ENCODE data around the gene CASZ1.

The CASZ1 gene

DNA sequence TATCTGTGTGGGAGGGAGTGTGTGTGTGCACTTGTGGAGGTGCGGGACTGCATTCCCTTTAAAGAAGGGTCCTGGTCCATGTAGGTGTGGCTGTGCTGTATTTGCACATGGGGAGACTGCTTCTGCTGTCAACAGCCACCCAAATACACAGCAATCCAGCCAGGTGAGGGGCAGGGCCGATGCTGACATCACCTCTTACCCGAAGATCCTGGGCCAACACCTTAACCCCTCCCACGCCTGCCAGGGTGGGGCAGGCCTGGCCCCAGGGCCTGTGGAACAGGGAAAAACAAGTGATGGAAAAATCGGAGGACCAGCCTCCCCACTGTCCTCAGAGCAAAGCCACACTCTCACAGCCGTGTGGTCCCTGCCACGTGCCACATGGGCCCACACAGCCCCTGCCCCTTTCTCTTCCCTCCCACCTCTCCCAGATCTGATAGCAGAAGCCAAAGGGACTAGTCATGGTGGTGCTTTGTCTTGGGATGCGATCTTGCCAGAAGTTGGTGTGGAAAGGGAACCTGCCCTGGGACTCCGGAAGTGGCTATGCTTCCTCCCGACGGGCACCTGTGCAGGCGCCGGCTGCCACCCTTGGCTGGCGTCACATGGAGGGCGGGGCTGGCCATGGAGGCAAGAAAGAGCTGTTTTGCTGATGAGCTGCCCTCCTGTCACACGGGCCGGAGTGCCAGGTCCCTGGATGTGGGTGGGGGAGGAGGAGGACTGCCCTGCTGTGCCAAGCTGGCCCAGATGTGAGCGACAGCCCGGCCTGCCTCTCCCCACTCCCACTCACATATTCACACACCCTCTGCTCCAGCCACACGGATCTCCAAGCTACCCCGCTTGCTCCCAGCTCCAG is 7.8 kb upstream of the CASZ1 start:
- no peak for DNase-seq (ENCODE audit: low read depth, low spot score)
- H3K4me3 ChIP-seq (ENCODE audit: low read length) = no peak overlapping the region

- no peak overlapping the region for H3K4me3 ChIP-seq (ENCODE audit: low read length)
- no peak for DNase-seq (ENCODE audit: low read depth, low spot score)
Observed at GRCh38 chr1:10802944-10803715, 6.7 kb upstream of the CASZ1 start.

DNA sequence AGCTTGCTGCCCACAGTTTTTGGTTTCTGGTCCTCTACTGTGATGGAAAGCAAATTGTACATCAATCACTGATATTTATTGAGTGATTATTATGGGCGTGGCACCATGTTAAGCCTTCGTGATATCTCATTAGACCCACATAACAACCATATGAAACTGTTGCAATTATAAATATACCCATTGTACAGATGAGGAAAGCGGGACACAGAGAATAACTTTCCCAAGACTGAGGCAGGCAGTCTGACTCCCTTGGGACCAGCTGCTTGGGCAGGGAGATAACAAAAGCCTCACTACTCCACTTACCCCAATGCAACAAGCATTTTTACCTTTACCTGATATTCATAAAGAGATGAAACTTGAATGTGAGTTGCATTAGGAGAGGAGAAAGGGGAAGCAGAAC is 4.3 kb upstream of the CASZ1 start:
- H3K4me3 ChIP-seq (ENCODE audit: low read length) = no peak overlapping the region
- no peak for DNase-seq (ENCODE audit: low read depth, low spot score)

DNA sequence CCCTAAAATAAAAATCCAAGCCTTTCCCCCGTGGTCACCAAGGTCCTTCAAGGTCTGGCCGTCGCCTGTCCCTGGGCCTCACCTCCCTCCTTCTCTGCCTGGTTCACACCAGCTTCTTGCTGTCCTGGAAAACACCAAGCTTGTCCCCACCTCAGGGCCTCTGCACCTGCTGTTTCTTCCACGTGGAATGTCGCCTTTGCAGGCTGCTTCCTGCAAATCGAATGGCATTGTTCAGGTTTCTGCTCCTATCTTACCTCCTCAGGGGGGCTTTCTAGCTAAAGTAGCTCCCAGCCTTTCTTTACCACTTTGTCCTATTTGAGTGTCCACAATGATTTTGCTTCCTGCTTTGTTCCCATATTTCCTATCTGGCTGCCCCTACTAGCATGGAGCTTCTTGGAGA is 3.3 kb upstream of the CASZ1 start:
- no peak overlapping the region for H3K4me3 ChIP-seq (ENCODE audit: low read length)
- DNase-seq (ENCODE audit: low read depth, low spot score) = no peak

GRCh38 chr1:10795276-10796021 is 997 bp downstream of the CASZ1 start:
- DNase-seq (ENCODE audit: low read depth, low spot score) = no peak
- H3K4me3 ChIP-seq (ENCODE audit: low read length) = no peak overlapping the region

- H3K4me3 ChIP-seq (ENCODE audit: low read length) = no peak overlapping the region
- DNase-seq (ENCODE audit: low read depth, low spot score) = no peak
Observed at GRCh38 chr1:10794724-10795275, 1.6 kb downstream of the CASZ1 start.

DNA sequence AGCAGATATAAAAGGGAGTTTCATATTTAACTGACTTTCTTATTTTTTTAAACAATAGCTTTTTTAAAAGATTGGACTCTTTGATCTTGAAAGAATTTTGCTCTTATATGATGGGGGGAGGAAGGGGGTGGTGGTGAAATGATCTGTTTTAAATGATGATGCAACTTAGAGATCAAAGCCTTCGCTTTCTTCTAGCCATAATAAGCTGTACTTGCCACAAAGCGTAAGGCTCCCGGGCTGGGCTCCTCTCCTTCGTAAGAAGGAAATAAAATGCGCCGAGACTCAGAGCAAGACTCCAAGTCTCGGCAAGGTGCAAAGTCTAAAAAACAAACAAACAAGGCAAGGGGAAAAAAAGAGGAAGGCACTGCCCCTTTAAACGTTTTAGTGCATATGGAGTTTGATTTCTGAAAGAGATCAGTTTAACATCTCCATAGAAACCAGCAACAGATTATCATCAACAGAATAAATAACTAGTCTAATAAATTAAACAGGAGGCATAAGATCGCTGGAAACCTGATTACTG is 3.3 kb downstream of the CASZ1 start:
- no peak overlapping the region for H3K4me3 ChIP-seq (ENCODE audit: low read length)
- DNase-seq (ENCODE audit: low read depth, low spot score) = peak; percentile 47

DNA sequence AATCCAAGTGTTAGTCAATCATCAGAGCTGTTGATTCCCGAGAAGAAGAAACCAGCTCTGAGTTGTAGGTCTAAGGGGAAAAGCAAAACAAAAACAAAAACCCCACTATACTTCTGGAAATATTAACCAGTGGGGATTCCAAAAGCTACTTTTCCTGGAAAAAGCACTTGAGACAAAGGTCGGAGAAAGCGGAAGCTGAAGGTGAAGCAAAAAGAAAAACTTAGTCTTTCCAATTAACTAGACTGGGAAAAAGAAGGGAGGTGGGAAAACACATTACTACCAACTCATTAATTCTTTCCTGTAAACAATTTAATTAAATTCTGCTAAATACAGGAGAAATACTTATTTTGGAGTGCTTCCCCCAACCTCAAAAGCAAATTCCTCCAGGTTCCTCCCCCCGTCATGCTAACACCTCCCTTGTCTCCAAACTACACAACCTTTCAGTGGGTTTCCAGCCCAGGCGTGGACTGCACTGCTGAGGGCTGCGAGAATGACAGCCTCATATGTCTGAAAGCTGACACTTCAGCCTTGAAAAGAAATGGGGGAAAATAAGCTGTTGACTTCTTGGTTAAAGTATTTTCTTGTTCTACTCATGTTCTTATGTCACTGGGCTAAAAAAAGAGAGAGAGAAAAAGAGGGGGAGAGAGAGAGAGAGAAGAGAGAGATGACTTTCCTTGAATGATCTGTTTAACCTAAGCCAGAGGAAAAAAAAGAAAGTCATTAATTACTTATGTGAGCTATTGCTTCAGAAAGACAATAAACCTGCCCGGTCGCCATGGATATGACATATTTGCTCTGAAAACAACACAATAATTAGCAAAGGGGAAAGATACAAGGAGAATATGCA is 5.1 kb downstream of the CASZ1 start:
- DNase-seq (ENCODE audit: low read depth, low spot score) = no peak
- H3K4me3 ChIP-seq (ENCODE audit: low read length) = no peak overlapping the region

DNA sequence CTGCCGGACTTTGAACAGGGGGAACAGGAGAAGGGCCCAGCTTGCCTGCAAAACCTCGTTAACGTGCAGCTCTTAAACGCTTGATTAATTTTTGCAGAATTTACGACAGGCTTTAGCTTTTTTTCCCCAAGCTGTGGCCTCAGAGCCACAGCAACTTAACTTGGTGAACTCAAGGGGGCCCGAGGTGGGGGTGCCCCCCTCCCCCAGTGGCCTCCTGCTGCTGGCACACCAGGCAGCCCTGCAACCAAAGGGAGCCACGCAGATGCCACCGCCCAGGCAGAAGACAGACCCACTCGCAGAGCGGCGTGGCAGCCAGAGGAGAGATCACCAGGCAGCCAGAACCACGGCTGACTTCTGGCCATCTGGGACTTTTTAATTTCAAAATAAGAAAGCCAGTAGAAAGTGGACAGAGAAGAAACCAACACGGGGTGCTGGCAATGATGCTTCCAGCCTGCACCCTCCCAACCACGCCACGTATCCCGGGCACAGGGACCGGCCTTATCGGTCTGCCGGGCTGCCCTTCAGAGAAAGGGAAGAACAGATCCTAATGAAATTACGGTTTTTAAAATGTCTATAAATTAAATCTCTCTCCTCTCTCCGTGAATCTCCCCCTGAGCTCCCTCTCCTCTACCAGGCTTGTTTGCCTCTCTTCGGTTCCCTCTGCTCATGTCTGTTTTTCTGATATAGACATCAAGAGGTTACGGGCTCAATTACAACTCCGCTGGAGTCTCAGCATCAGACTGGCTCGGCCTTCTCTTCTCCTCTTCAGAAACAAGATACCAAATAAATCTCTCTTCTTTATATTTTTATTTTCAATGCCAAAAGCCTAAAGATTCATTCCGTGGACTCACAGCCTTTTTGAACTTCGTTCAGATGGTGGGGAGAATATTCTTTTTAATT is 6.4 kb downstream of the CASZ1 start:
- DNase-seq (ENCODE audit: low read depth, low spot score) = no peak
- no peak overlapping the region for H3K4me3 ChIP-seq (ENCODE audit: low read length)

DNA sequence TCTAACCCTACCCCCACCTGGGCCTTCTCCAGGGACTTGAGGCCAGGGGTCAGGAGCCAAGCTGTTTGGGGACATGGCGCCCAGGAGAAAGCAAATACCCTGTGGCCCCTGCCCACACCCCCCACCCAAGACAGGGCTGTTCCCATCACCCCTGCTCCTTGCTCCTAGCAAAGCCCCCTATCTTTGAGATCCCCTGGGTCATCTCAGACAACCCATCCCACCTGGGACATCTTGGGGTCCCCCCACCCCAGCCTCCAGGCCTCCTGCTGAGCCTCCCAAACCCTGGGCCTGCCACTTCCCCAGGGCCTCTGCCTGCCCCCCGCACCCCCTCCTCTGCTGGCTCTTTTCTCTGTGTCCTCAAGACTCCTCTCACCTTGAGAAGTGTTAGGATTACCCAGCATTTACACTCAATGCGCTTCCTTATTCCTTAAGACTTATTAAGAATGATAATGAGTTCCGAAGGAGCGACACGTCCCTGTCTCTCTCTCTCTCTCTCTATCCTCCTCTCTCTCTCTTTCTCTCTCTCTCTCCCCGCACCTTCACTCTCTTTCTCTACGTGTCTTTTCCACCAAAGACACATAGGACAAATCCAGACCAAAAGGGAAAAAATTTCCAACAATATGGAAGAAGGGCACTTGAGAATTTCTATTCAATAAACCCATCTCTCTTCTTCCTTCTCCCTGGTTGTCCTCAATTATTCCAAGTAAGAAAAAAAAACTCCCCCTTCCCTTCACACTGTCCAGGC is 7.2 kb downstream of the CASZ1 start:
- DNase-seq (ENCODE audit: low read depth, low spot score) = no peak
- no peak overlapping the region for H3K4me3 ChIP-seq (ENCODE audit: low read length)

- no peak for DNase-seq (ENCODE audit: low read depth, low spot score)
- no peak overlapping the region for H3K4me3 ChIP-seq (ENCODE audit: low read length)
Observed at GRCh38 chr1:10788592-10789006, 7.8 kb downstream of the CASZ1 start.

GRCh38 chr1:10787286-10787685 is 9.2 kb downstream of the CASZ1 start:
- H3K4me3 ChIP-seq (ENCODE audit: low read length) = no peak overlapping the region
- DNase-seq (ENCODE audit: low read depth, low spot score) = no peak

- no peak for DNase-seq (ENCODE audit: low read depth, low spot score)
- H3K4me3 ChIP-seq (ENCODE audit: low read length) = no peak overlapping the region
Observed at GRCh38 chr1:10785728-10786638, 10.5 kb downstream of the CASZ1 start.

- no peak overlapping the region for H3K4me3 ChIP-seq (ENCODE audit: low read length)
- DNase-seq (ENCODE audit: low read depth, low spot score) = no peak
Observed at GRCh38 chr1:10784998-10785727, 11.3 kb downstream of the CASZ1 start.

GRCh38 chr1:10782491-10783244 is 13.8 kb downstream of the CASZ1 start:
- no peak for DNase-seq (ENCODE audit: low read depth, low spot score)
- no peak overlapping the region for H3K4me3 ChIP-seq (ENCODE audit: low read length)

Measured in Jurkat, Clone E6-1 (cell line).